ENCODE measurements around the gene OR12D1. TPM values are rescaled to one million over a fixed set of nuclear protein-coding genes. Genes with fewer than 3 reads are reported as not detected.

Gene OR12D1
- total RNA-seq (not detected), polyA plus RNA-seq (not detected)

GRCh38 chr6:29414588-29414987, at the start of gene OR12D1:
OR12D1 (plus strand) TSS chr6:29414928.
- H3K4me3 ChIP-seq: no peak within 1 kb of the TSS
- DNase-seq: no peak
- H3K27me3 ChIP-seq: no peaks in the 10 kb centered on the region
- TF ChIP-seq POLR2A (IDR thresholded peaks at IDR 0.05) (no peak), CTCF (IDR thresholded peaks at IDR 0.05) (no peak), EP300 (IDR thresholded peaks at IDR 0.05) (no peak), POLR2AphosphoS5 (IDR thresholded peaks at IDR 0.05) (no peak)
- H3K36me3 ChIP-seq: no peaks in the 10 kb centered on the region
- no peaks in the 10 kb centered on the region for H3K9me3 ChIP-seq
- no peak within 1 kb of the TSS for H3K27ac ChIP-seq
- no peaks in the 10 kb centered on the region for H3K4me1 ChIP-seq
- intact Hi-C loops (cut with DNase I): no loop called here

GRCh38 chr6:29368765-29369164, 46.0 kb upstream of the OR12D1 start, which contains the start of gene OR5V1:
OR5V1 (minus strand) TSS chr6:29368865; CDS start chr6:29356195, 12,670 bp downstream.
- intact Hi-C loops (cut with DNase I): no loop called here
- no peaks in the 10 kb centered on the region for H3K36me3 ChIP-seq
- DNase-seq: no peak

GRCh38 chr6:29375191-29375590, 39.5 kb upstream of the OR12D1 start, which contains the start of gene OR12D3:
OR12D3 (minus strand) TSS chr6:29375291; CDS start chr6:29375287, 4 bp downstream.
- H3K4me1 ChIP-seq: no peaks in the 10 kb centered on the region
- H3K36me3 ChIP-seq: no peaks in the 10 kb centered on the region
- TF ChIP-seq CTCF (IDR thresholded peaks at IDR 0.05): no peak
- peaks cover 0 to 2% (median 0%) of the 10 kb centered on the region in 4 donors for H3K9me3 ChIP-seq
- no peak within 1 kb of the TSS for H3K4me3 ChIP-seq
- no peak for DNase-seq
- intact Hi-C loops (cut with DNase I): no loop called here
- no peaks in the 10 kb centered on the region for H3K27me3 ChIP-seq
- H3K27ac ChIP-seq: no peak within 1 kb of the TSS
- WGBS, 2 donors: 86 to 98% methylated on average over 1 of the region's 1 CpG

More at GRCh38 chr6:29368765-29369164, 46.0 kb upstream of the OR12D1 start, which contains the start of gene OR5V1:
- Histone ChIP-seq H3K9me3 (no peaks in the 10 kb centered on the region), H3K4me3 (no peak within 1 kb of the TSS), H3K27me3 (no peaks in the 10 kb centered on the region), H3K27ac (no peak within 1 kb of the TSS), H3K4me1 (no peaks in the 10 kb centered on the region)
- 80 to 87% methylated on average over 3 of the region's 3 CpGs for WGBS, 2 donors
- TF ChIP-seq POLR2AphosphoS5 (IDR thresholded peaks at IDR 0.05) (no peak), CTCF (IDR thresholded peaks at IDR 0.05) (no peak), EP300 (IDR thresholded peaks at IDR 0.05) (no peak), POLR2A (IDR thresholded peaks at IDR 0.05) (no peak)

GRCh38 chr6:29376003-29376402, 38.7 kb upstream of the OR12D1 start:
- intact Hi-C loops (cut with DNase I): no loop called here

GRCh38 chr6:29388533-29388932, 26.2 kb upstream of the OR12D1 start:
- Histone ChIP-seq H3K36me3 (no peaks in the 10 kb centered on the region), H3K4me1 (no peaks in the 10 kb centered on the region), H3K27ac (no peak overlapping the region), H3K27me3 (no peaks in the 10 kb centered on the region), H3K4me3 (no peak overlapping the region), H3K9me3 (no peaks in the 10 kb centered on the region)
- TF ChIP-seq CTCF (IDR thresholded peaks at IDR 0.05): no peak
- TF ChIP-seq EP300 (IDR thresholded peaks at IDR 0.05): no peak
- TF ChIP-seq POLR2A (IDR thresholded peaks at IDR 0.05): no peak
- TF ChIP-seq POLR2AphosphoS5 (IDR thresholded peaks at IDR 0.05): no peak
- intact Hi-C loops (cut with DNase I): no loop called here
- WGBS, 2 donors: 34 to 57% methylated on average over 4 of the region's 4 CpGs
- DNase-seq: no peak

More at GRCh38 chr6:29376003-29376402, 38.7 kb upstream of the OR12D1 start:
- H3K9me3 ChIP-seq: peaks cover 0 to 2% (median 0%) of the 10 kb centered on the region in 4 donors
- H3K4me1 ChIP-seq: no peaks in the 10 kb centered on the region
- H3K4me3 ChIP-seq: no peak overlapping the region
- H3K36me3 ChIP-seq: no peaks in the 10 kb centered on the region
- TF ChIP-seq POLR2AphosphoS5 (IDR thresholded peaks at IDR 0.05): no peak
- TF ChIP-seq POLR2A (IDR thresholded peaks at IDR 0.05): no peak
- no peak for TF ChIP-seq EP300 (IDR thresholded peaks at IDR 0.05)
- H3K27me3 ChIP-seq: no peaks in the 10 kb centered on the region
- no peak for DNase-seq
- H3K27ac ChIP-seq: no peak overlapping the region
